Transverse colon (tissue), 4 donors: Measurements from ENCODE around the gene METTL8. TPM values are rescaled to one million over a fixed set of nuclear protein-coding genes. Genes with fewer than 3 reads are reported as not detected.

ENCODE experiments used
- DNase-seq: peaks from one replicate; pipeline ENCODE4 v3.0.0-alpha.2; 2019
- H3K27ac ChIP-seq, 4 donors: fragments of 200-600 bp; sonication (generic); 2 replicates each; pipeline ENCODE4 v1.5.1; 2016 to 2018; ENCODE audit warnings: inconsistent platforms in 4 of 4
- H3K27me3 ChIP-seq: fragments of 200-600 bp; sonication (generic); 2 replicates; pipeline ENCODE4 v1.5.1; 2017; ENCODE audit warnings: inconsistent platforms
- H3K36me3 ChIP-seq, 4 donors: fragments of 200-600 bp; sonication (generic); 2 replicates each; pipeline ENCODE4 v1.5.1; 2017 to 2019; ENCODE audit warnings: inconsistent platforms in 4 of 4
- H3K4me1 ChIP-seq, 4 donors: fragments of 200-600 bp; sonication (generic); 2 replicates each; pipeline ENCODE4 v1.5.1; 2017 to 2020; ENCODE audit warnings: inconsistent platforms in 4 of 4
- H3K4me3 ChIP-seq, 4 donors: fragments of 200-600 bp; sonication (generic); 1 replicate in 1 of 4; 2 replicates in 3 of 4; pipeline versions ENCODE4 v1.5.1 to v1.6.1; 2017 to 2019; ENCODE audit warnings: inconsistent platforms in 4 of 4
- H3K9me3 ChIP-seq, 2 donors: fragments of 200-600 bp; sonication (generic); 2 replicates each; pipeline ENCODE4 v1.5.1; 2017 to 2019; ENCODE audit warnings: inconsistent platforms in 2 of 2
- CTCF ChIP-seq, 5 experiments: fragments of 200-600 bp in 3 of 5; fragments of 450-650 bp in 2 of 5; sonication (generic) in 3 of 5; IDR thresholded peaks; 1 replicate in 2 of 5; 2 replicates in 3 of 5; pipeline ENCODE4 v1.5.1; 2016 to 2017; ENCODE audit warnings: antibody characterized with exemption in 5 of 5, inconsistent platforms in 3 of 5, mild to moderate bottlenecking in 2 of 5, moderate library complexity in 1 of 5
- EP300 ChIP-seq: sonication (generic); formaldehyde crosslinking; IDR thresholded peaks from one replicate; pipeline ENCODE4 v1.6.1; 2017; ENCODE audit warnings: antibody characterized with exemption, low read depth
- POLR2A ChIP-seq: fragments of 450-650 bp; IDR thresholded peaks from one replicate; pipeline ENCODE4 v1.6.1; 2016; ENCODE audit warnings: antibody characterized with exemption, mild to moderate bottlenecking, moderate library complexity
- POLR2AphosphoS5 ChIP-seq, 3 donors: sonication (generic); formaldehyde crosslinking; IDR thresholded peaks; one replicate each; pipeline ENCODE4 v1.6.1; 2016; ENCODE audit warnings: antibody characterized with exemption in 3 of 3
- WGBS, 2 donors: methylation state at CpG; one replicate each; pipeline ENCODE4 v1.1.5; 2018; ENCODE audit warnings: low coverage in 1 of 2; 5-methylcytosine and 5-hydroxymethylcytosine counted together
- in situ Hi-C, 4 donors: fragments of 200-750 bp; cut with MboI; loops; one replicate each; pipeline versions ENCODE4 v1.15.0 to v1.15.1; 2017; ENCODE audit warnings: low sequenced_read_pairs in 3 of 4, low pct_ligation_motif_present in 1 of 4, low pct_unique_long_range_greater_than_20kb in 1 of 4
- intact Hi-C: fragments of 100-400 bp; cut with DNase I; formaldehyde crosslinking; loops from one replicate; pipeline ENCODE4 v1.15.1; 2023; ENCODE audit warnings: low total_unique reads
- total RNA-seq, 4 donors: library from RNA; depleted of rRNA; stranded (reverse); fragments of >200 nt; gene quantifications; one replicate each; pipeline ENCODE4 v1.1.0, GENCODE V29; 2016

The METTL8 gene
- total RNA-seq, 4 donors from 2014 or later, result 6.7 to 64.5 (median 22.1) TPM

- no peak for DNase-seq
- no peaks in the 10 kb centered on the region for H3K27me3 ChIP-seq
- intact Hi-C loops, result no loop called here
- H3K9me3 ChIP-seq, result no peaks in the 10 kb centered on the region
- TF ChIP-seq EP300 (no peak), CTCF (IDR thresholded peaks at IDR 0.05) (no peak), POLR2AphosphoS5 (IDR thresholded peaks at IDR 0.05) (no peak), POLR2A (no peak)
- in situ Hi-C loops, result no loop called here
- no peak overlapping the region for H3K27ac ChIP-seq
- H3K36me3 ChIP-seq, result peaks cover 0 to 23% (median 6%) of the 10 kb centered on the region in 4 donors
- no peak overlapping the region for H3K4me3 ChIP-seq
- 88 to 93% methylated on average over 4 of the region's 4 CpGs for WGBS, 2 donors
- no peaks in the 10 kb centered on the region for H3K4me1 ChIP-seq
These were observed 35.4 kb upstream of the METTL8 start for GRCh38 chr2:171469176-171469575.

- 100% methylated on average over 1 of the region's 1 CpG; no CpG with 5 or more reads in 1 of the 2 donors for WGBS, 2 donors
- Histone ChIP-seq H3K4me3 (no peak overlapping the region), H3K9me3 (peaks cover 0 to 6% of the 10 kb centered on the region in 2 donors), H3K4me1 (no peaks in the 10 kb centered on the region), H3K36me3 (peaks cover 0 to 28% (median 13%) of the 10 kb centered on the region in 4 donors), H3K27me3 (no peaks in the 10 kb centered on the region), H3K27ac (no peak overlapping the region)
- DNase-seq, result no peak
- in situ Hi-C loops, result no loop called here
- intact Hi-C loops, result no loop called here
- TF ChIP-seq POLR2A, result no peak
These were observed 26.7 kb upstream of the METTL8 start for GRCh38 chr2:171460537-171460936.

GRCh38 chr2:171459498-171459897 lies 25.7 kb upstream of the METTL8 start:
- Histone ChIP-seq H3K9me3 (peaks cover 0 to 6% of the 10 kb centered on the region in 2 donors), H3K4me1 (no peaks in the 10 kb centered on the region), H3K4me3 (no peak overlapping the region), H3K36me3 (peaks cover 0 to 26% (median 13%) of the 10 kb centered on the region in 4 donors), H3K27ac (no peak overlapping the region), H3K27me3 (no peaks in the 10 kb centered on the region)
- in situ Hi-C loops, result no loop called here
- DNase-seq, result no peak
- TF ChIP-seq EP300 (no peak), POLR2A (no peak), POLR2AphosphoS5 (IDR thresholded peaks at IDR 0.05) (no peak), CTCF (IDR thresholded peaks at IDR 0.05) (no peak)
- intact Hi-C loops, result no loop called here

- intact Hi-C loops (no loop called here), in situ Hi-C loops (no loop called here)
- 80 to 82% methylated on average over 4 of the region's 4 CpGs for WGBS, 2 donors
- peaks cover 0 to 61% (median 18%) of the 10 kb centered on the region in 4 donors for H3K36me3 ChIP-seq
- no peak overlapping the region for H3K27ac ChIP-seq
- H3K9me3 ChIP-seq, result peaks cover 0 to 6% of the 10 kb centered on the region in 2 donors
- TF ChIP-seq CTCF (IDR thresholded peaks at IDR 0.05) (no peak), EP300 (no peak), POLR2AphosphoS5 (IDR thresholded peaks at IDR 0.05) (no peak), POLR2A (no peak)
- no peak for DNase-seq
- H3K27me3 ChIP-seq, result no peaks in the 10 kb centered on the region
- H3K4me3 ChIP-seq, result no peak overlapping the region
- H3K4me1 ChIP-seq, result no peaks in the 10 kb centered on the region
These were observed 19.0 kb upstream of the METTL8 start for GRCh38 chr2:171452773-171453172.

- no peak for DNase-seq
- Histone ChIP-seq H3K27me3 (no peaks in the 10 kb centered on the region), H3K27ac (no peak overlapping the region), H3K4me1 (no peaks in the 10 kb centered on the region), H3K9me3 (peaks cover 0 to 4% of the 10 kb centered on the region in 2 donors), H3K36me3 (peaks cover 0 to 62% (median 16%) of the 10 kb centered on the region in 4 donors), H3K4me3 (no peak overlapping the region)
- in situ Hi-C loops (no loop called here), intact Hi-C loops (no loop called here)
- TF ChIP-seq POLR2A (no peak), POLR2AphosphoS5 (IDR thresholded peaks at IDR 0.05) (no peak), CTCF (IDR thresholded peaks at IDR 0.05) (no peak), EP300 (no peak)
These were observed 17.3 kb upstream of the METTL8 start for GRCh38 chr2:171451074-171451473.
